Measurements from ENCODE around the gene TRAF1.

TRAF1 gene

DNA sequence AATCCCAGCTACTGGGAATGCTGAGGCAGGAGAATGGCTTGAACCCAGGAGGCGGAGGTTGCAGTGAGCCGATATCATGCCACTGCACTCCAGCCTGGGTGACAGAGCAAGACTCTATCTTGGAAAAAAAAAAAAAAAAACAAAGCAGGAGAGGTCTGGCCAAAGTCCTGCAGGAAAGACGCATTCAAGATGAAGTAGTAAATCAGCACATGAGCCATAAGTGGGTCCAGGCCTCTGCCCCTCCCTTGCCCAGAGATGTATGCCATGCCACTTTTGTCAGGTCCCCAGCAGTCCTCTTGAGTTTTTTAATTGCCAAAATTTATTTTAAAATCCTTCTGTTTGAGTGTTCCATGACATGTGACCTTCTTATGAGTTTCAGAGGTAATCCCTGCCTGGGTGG, 41.1 kb downstream of the TRAF1 start:
- H3K4me2 ChIP-seq (ENCODE audit: low read depth, low read length, poor library complexity, severe bottlenecking): no peak overlapping the region
- H3F3A ChIP-seq (ENCODE audit: insufficient read depth): peaks cover 6% of the 10 kb centered on the region; the same call in 1 of the 2 replicates
- no peak overlapping the region for H3K4me3 ChIP-seq (ENCODE audit: insufficient read depth, low read length, poor library complexity, severe bottlenecking)
- H3K79me2 ChIP-seq (ENCODE audit: insufficient read depth, low read length): no peaks in the 10 kb centered on the region
- H3K9me3 ChIP-seq (ENCODE audit: insufficient read depth, low read length): no peaks in the 10 kb centered on the region
- no peaks in the 10 kb centered on the region for H3K36me3 ChIP-seq (ENCODE audit: low read length)
- no peaks in the 10 kb centered on the region for H3K27me3 ChIP-seq (ENCODE audit: low read length)
- H4K20me1 ChIP-seq (ENCODE audit: low read depth, low read length): no peaks in the 10 kb centered on the region
- H3K27ac ChIP-seq (ENCODE audit: low read depth, low read length): no peak overlapping the region
- no peaks in the 10 kb centered on the region for H3K9me2 ChIP-seq (replicated peaks; ENCODE audit: insufficient read depth, low read length)
- no peak overlapping the region for H2AFZ ChIP-seq (ENCODE audit: low read depth, low read length, severe bottlenecking)
- H3K9ac ChIP-seq (ENCODE audit: low read length): no peak overlapping the region
- TF ChIP-seq EZH2phosphoT487 (conservative IDR thresholded peaks at IDR 0.05; ENCODE audit: low read length): no peak
- TF ChIP-seq, protein P1, sequence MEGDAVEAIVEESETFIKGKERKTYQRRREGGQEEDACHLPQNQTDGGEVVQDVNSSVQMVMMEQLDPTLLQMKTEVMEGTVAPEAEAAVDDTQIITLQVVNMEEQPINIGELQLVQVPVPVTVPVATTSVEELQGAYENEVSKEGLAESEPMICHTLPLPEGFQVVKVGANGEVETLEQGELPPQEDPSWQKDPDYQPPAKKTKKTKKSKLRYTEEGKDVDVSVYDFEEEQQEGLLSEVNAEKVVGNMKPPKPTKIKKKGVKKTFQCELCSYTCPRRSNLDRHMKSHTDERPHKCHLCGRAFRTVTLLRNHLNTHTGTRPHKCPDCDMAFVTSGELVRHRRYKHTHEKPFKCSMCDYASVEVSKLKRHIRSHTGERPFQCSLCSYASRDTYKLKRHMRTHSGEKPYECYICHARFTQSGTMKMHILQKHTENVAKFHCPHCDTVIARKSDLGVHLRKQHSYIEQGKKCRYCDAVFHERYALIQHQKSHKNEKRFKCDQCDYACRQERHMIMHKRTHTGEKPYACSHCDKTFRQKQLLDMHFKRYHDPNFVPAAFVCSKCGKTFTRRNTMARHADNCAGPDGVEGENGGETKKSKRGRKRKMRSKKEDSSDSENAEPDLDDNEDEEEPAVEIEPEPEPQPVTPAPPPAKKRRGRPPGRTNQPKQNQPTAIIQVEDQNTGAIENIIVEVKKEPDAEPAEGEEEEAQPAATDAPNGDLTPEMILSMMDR (IDR thresholded peaks at IDR 0.05; ENCODE audit: insufficient read depth, low read length, poor library complexity, severe bottlenecking): no peak

DNA sequence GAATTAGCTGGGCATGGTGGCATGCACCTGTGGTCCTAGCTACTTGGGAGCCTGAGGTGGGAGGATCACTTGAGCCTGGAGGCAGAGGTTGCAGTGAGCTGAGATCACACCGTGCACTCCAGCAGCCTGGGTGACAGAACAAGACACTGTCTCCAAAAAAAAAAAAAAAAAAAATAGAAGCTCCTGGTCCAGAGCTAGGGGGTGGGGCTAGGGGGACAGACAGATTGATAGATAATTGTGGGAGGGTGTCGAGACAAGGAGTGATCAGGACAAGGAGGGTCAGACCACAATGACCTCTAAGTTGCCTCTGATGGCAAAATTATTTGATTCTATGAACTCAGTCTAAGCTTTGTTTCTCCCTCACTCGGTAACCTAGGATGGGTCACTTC, 43.0 kb downstream of the TRAF1 start:
- Histone ChIP-seq H3K4me3 (ENCODE audit: insufficient read depth, low read length, poor library complexity, severe bottlenecking) (no peak overlapping the region), H3K36me3 (ENCODE audit: low read length) (no peaks in the 10 kb centered on the region), H3K27me3 (ENCODE audit: low read length) (no peaks in the 10 kb centered on the region), H3K9me3 (ENCODE audit: insufficient read depth, low read length) (no peaks in the 10 kb centered on the region), H3K9me2 (replicated peaks; ENCODE audit: insufficient read depth, low read length) (no peaks in the 10 kb centered on the region), H2AFZ (ENCODE audit: low read depth, low read length, severe bottlenecking) (no peak overlapping the region), H3K4me2 (ENCODE audit: low read depth, low read length, poor library complexity, severe bottlenecking) (no peak overlapping the region), H4K20me1 (ENCODE audit: low read depth, low read length) (no peaks in the 10 kb centered on the region), H3K9ac (ENCODE audit: low read length) (no peak overlapping the region), H3K27ac (ENCODE audit: low read depth, low read length) (no peak overlapping the region), H3F3A (ENCODE audit: insufficient read depth) (peaks cover 14% of the 10 kb centered on the region), H3K79me2 (ENCODE audit: insufficient read depth, low read length) (no peaks in the 10 kb centered on the region)
- no peak for TF ChIP-seq EZH2phosphoT487 (conservative IDR thresholded peaks at IDR 0.05; ENCODE audit: low read length)
- TF ChIP-seq, protein P1 (IDR thresholded peaks at IDR 0.05; ENCODE audit: insufficient read depth, low read length, poor library complexity, severe bottlenecking): no peak

DNA sequence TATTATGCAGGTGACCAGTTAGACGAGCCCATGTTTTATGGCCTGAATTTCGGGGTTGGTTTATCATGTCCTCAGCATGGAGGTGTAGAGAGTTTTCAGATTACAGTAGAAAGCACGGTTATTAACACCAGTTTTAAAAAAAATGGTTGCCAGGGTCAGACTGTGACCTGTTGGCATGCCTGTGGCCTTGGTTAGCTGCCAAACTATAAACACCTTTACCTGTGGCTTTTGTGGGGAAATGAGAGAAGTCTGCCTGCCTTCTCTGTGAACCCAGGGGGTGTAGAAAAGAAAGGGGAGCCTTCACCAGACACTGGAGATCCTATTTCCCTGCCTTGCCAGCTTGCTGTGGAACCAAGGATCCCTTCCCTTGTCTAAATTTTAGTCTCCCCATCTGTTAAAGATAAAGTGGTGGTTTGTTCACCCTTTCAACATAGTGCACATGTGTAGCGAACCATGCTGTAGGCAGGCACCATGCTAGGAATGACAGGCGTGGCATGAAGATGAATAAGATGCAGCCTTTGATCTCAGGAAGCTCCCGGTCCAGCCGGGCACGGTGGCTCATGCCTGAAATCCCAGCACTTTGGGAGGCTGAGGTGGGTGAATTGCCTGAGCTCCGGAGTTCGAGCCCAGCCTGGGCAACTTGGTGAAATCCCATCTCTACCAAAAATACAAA, 43.5 kb downstream of the TRAF1 start:
- Histone ChIP-seq H3K27ac (ENCODE audit: low read depth, low read length) (peak overlapping the region; percentile 22; the same call in 1 of the 2 replicates), H3K36me3 (ENCODE audit: low read length) (no peaks in the 10 kb centered on the region), H3K4me3 (ENCODE audit: insufficient read depth, low read length, poor library complexity, severe bottlenecking) (no peak overlapping the region), H3K4me2 (ENCODE audit: low read depth, low read length, poor library complexity, severe bottlenecking) (peak overlapping the region; percentile 16), H3F3A (ENCODE audit: insufficient read depth) (peaks cover 18% of the 10 kb centered on the region), H3K9me2 (replicated peaks; ENCODE audit: insufficient read depth, low read length) (no peaks in the 10 kb centered on the region), H3K9me3 (ENCODE audit: insufficient read depth, low read length) (no peaks in the 10 kb centered on the region), H3K9ac (ENCODE audit: low read length) (peak overlapping the region; percentile 20; the same call in 1 of the 2 replicates), H4K20me1 (ENCODE audit: low read depth, low read length) (no peaks in the 10 kb centered on the region), H2AFZ (ENCODE audit: low read depth, low read length, severe bottlenecking) (no peak overlapping the region), H3K79me2 (ENCODE audit: insufficient read depth, low read length) (no peaks in the 10 kb centered on the region; the same call in 1 of the 2 replicates), H3K27me3 (ENCODE audit: low read length) (no peaks in the 10 kb centered on the region)
- TF ChIP-seq EZH2phosphoT487 (conservative IDR thresholded peaks at IDR 0.05; ENCODE audit: low read length): no peak
- TF ChIP-seq, protein P1 (IDR thresholded peaks at IDR 0.05; ENCODE audit: insufficient read depth, low read length, poor library complexity, severe bottlenecking): no peak

Measured in SU-DHL-6 (cell line).